Measurements from ENCODE around the gene MITF.

MITF gene

GRCh38 chr3:69938931-69939330 lies 199.7 kb downstream of the MITF start:
- H2AK5ac ChIP-seq (ENCODE audit: low read length, severe bottlenecking): peak overlapping the region; percentile 84
- 96% methylated on average over 3 of the region's 3 CpGs for WGBS

GRCh38 chr3:69941037-69941436 lies 201.8 kb downstream of the MITF start:
- Histone ChIP-seq H3K36me3 (ENCODE audit: control insufficient read depth in 1 of 2, insufficient read depth in 2 of 2, low read depth in 1 of 2, low read length in 2 of 2) (peaks cover 14 to 29% of the 10 kb centered on the region in 2 experiments), H4K8ac (ENCODE audit: low read length) (no peak overlapping the region), H3K4ac (ENCODE audit: low read depth in 1 of 2, low read length in 2 of 2) (no peak overlapping the region), H2AFZ (ENCODE audit: low read depth, low read length) (no peak overlapping the region), H3K18ac (ENCODE audit: low read depth in 1 of 2, low read length in 2 of 2) (no peak overlapping the region), H2AK5ac (ENCODE audit: low read length, severe bottlenecking) (no peak overlapping the region), H3K9ac (ENCODE audit: low read length) (no peak overlapping the region), H3K23ac (ENCODE audit: low read length in 2 of 2) (no peak overlapping the region), H3K14ac (ENCODE audit: low read length in 2 of 2) (no peak overlapping the region), H4K91ac (ENCODE audit: low read length) (no peak overlapping the region), H3K27me3 (ENCODE audit: control insufficient read depth in 1 of 2, insufficient read depth in 1 of 2, low read length in 2 of 2) (no peaks in the 10 kb centered on the region), H2BK12ac (ENCODE audit: low read length in 2 of 2) (no peak overlapping the region), H3K9me3 (ENCODE audit: control insufficient read depth, low read length) (no peaks in the 10 kb centered on the region), H3K27ac (ENCODE audit: low read length, poor library complexity, severe bottlenecking) (peak overlapping the region; percentile 35), H3K4me2 (ENCODE audit: low read length, poor library complexity, severe bottlenecking) (no peak overlapping the region), H2BK15ac (ENCODE audit: low read depth, poor library complexity, severe bottlenecking) (no peak overlapping the region), H3K4me3 (ENCODE audit: insufficient read depth in 1 of 2, low read depth in 1 of 2, low read length in 2 of 2) (no peak overlapping the region), H3K79me1 (replicated peaks; ENCODE audit: low read length, poor library complexity, severe bottlenecking) (peaks cover 28% of the 10 kb centered on the region), H3K4me1 (ENCODE audit: control insufficient read depth, insufficient read depth, low read depth, low read length) (peaks cover 1% of the 10 kb centered on the region), H2BK5ac (ENCODE audit: low read depth, low read length, poor library complexity, severe bottlenecking) (no peak overlapping the region), H2BK120ac (ENCODE audit: low read depth, low read length) (no peak overlapping the region)
- WGBS: 100% methylated on average over 2 of the region's 3 CpGs
- peak; percentile 21 for DNase-seq

More at GRCh38 chr3:69938931-69939330, 199.7 kb downstream of the MITF start:
- no peak overlapping the region for H3K4me2 ChIP-seq (ENCODE audit: low read length, poor library complexity, severe bottlenecking)
- no peak overlapping the region for H3K4ac ChIP-seq (ENCODE audit: low read depth in 1 of 2, low read length in 2 of 2)
- H3K4me3 ChIP-seq (ENCODE audit: insufficient read depth in 1 of 2, low read depth in 1 of 2, low read length in 2 of 2): no peak overlapping the region
- H3K4me1 ChIP-seq (ENCODE audit: control insufficient read depth, insufficient read depth, low read depth, low read length): peaks cover 2% of the 10 kb centered on the region
- no peak overlapping the region for H4K8ac ChIP-seq (ENCODE audit: low read length)
- H2BK15ac ChIP-seq (ENCODE audit: low read depth, poor library complexity, severe bottlenecking): no peak overlapping the region
- H2BK12ac ChIP-seq (ENCODE audit: low read length in 2 of 2): no peak overlapping the region
- no peak overlapping the region for H3K27ac ChIP-seq (ENCODE audit: low read length, poor library complexity, severe bottlenecking)
- no peak overlapping the region for H2AFZ ChIP-seq (ENCODE audit: low read depth, low read length)
- no peak overlapping the region for H3K18ac ChIP-seq (ENCODE audit: low read depth in 1 of 2, low read length in 2 of 2)
- H3K27me3 ChIP-seq (ENCODE audit: control insufficient read depth in 1 of 2, insufficient read depth in 1 of 2, low read length in 2 of 2): no peaks in the 10 kb centered on the region
- H3K9me3 ChIP-seq (ENCODE audit: control insufficient read depth, low read length): no peaks in the 10 kb centered on the region
- no peak overlapping the region for H2BK5ac ChIP-seq (ENCODE audit: low read depth, low read length, poor library complexity, severe bottlenecking)
- H3K36me3 ChIP-seq (ENCODE audit: control insufficient read depth in 1 of 2, insufficient read depth in 2 of 2, low read depth in 1 of 2, low read length in 2 of 2): peaks cover 10 to 29% of the 10 kb centered on the region in 2 experiments
- H3K23ac ChIP-seq (ENCODE audit: low read length in 2 of 2): no peak overlapping the region
- H3K9ac ChIP-seq (ENCODE audit: low read length): no peak overlapping the region
- H3K14ac ChIP-seq (ENCODE audit: low read length in 2 of 2): no peak overlapping the region
- peaks cover 19% of the 10 kb centered on the region for H3K79me1 ChIP-seq (replicated peaks; ENCODE audit: low read length, poor library complexity, severe bottlenecking)
- no peak overlapping the region for H4K91ac ChIP-seq (ENCODE audit: low read length)
- DNase-seq: no peak
- no peak overlapping the region for H2BK120ac ChIP-seq (ENCODE audit: low read depth, low read length)

GRCh38 chr3:69941439-69942176 lies 202.3 kb downstream of the MITF start:
- H3K27ac ChIP-seq (ENCODE audit: low read length, poor library complexity, severe bottlenecking): peak overlapping the region; percentile 84
- no peak overlapping the region for H3K4me3 ChIP-seq (ENCODE audit: insufficient read depth in 1 of 2, low read depth in 1 of 2, low read length in 2 of 2)
- H4K8ac ChIP-seq (ENCODE audit: low read length): no peak overlapping the region
- H3K18ac ChIP-seq (ENCODE audit: low read depth in 1 of 2, low read length in 2 of 2): no peak overlapping the region
- H4K91ac ChIP-seq (ENCODE audit: low read length): no peak overlapping the region
- H3K14ac ChIP-seq (ENCODE audit: low read length in 2 of 2): no peak overlapping the region
- H3K9me3 ChIP-seq (ENCODE audit: control insufficient read depth, low read length): no peaks in the 10 kb centered on the region
- DNase-seq: peak; percentile 42
- H2BK120ac ChIP-seq (ENCODE audit: low read depth, low read length): no peak overlapping the region
- H3K27me3 ChIP-seq (ENCODE audit: control insufficient read depth in 1 of 2, insufficient read depth in 1 of 2, low read length in 2 of 2): no peaks in the 10 kb centered on the region
- no peak overlapping the region for H3K9ac ChIP-seq (ENCODE audit: low read length)
- no peak overlapping the region for H2BK12ac ChIP-seq (ENCODE audit: low read length in 2 of 2)
- WGBS: 94% methylated on average over 3 of the region's 3 CpGs
- H3K4ac ChIP-seq (ENCODE audit: low read depth in 1 of 2, low read length in 2 of 2): no peak overlapping the region
- H3K4me2 ChIP-seq (ENCODE audit: low read length, poor library complexity, severe bottlenecking): no peak overlapping the region
- H2AFZ ChIP-seq (ENCODE audit: low read depth, low read length): no peak overlapping the region
- H2BK15ac ChIP-seq (ENCODE audit: low read depth, poor library complexity, severe bottlenecking): no peak overlapping the region
- H3K4me1 ChIP-seq (ENCODE audit: control insufficient read depth, insufficient read depth, low read depth, low read length): peaks cover 1% of the 10 kb centered on the region
- no peak overlapping the region for H3K23ac ChIP-seq (ENCODE audit: low read length in 2 of 2)
- H2BK5ac ChIP-seq (ENCODE audit: low read depth, low read length, poor library complexity, severe bottlenecking): no peak overlapping the region
- H2AK5ac ChIP-seq (ENCODE audit: low read length, severe bottlenecking): no peak overlapping the region
- peaks cover 14 to 29% of the 10 kb centered on the region in 2 experiments for H3K36me3 ChIP-seq (ENCODE audit: control insufficient read depth in 1 of 2, insufficient read depth in 2 of 2, low read depth in 1 of 2, low read length in 2 of 2)
- peaks cover 33% of the 10 kb centered on the region for H3K79me1 ChIP-seq (replicated peaks; ENCODE audit: low read length, poor library complexity, severe bottlenecking)

- peaks cover 33% of the 10 kb centered on the region for H3K79me1 ChIP-seq (replicated peaks; ENCODE audit: low read length, poor library complexity, severe bottlenecking)
- no peak overlapping the region for H2BK5ac ChIP-seq (ENCODE audit: low read depth, low read length, poor library complexity, severe bottlenecking)
- DNase-seq: no peak
- no peak overlapping the region for H2BK120ac ChIP-seq (ENCODE audit: low read depth, low read length)
- H3K9me3 ChIP-seq (ENCODE audit: control insufficient read depth, low read length): no peaks in the 10 kb centered on the region
- H3K18ac ChIP-seq (ENCODE audit: low read depth in 1 of 2, low read length in 2 of 2): no peak overlapping the region
- H2AFZ ChIP-seq (ENCODE audit: low read depth, low read length): no peak overlapping the region
- no peak overlapping the region for H2BK15ac ChIP-seq (ENCODE audit: low read depth, poor library complexity, severe bottlenecking)
- H3K27ac ChIP-seq (ENCODE audit: low read length, poor library complexity, severe bottlenecking): no peak overlapping the region
- no peak overlapping the region for H3K14ac ChIP-seq (ENCODE audit: low read length in 2 of 2)
- H2BK12ac ChIP-seq (ENCODE audit: low read length in 2 of 2): no peak overlapping the region
- H3K4me3 ChIP-seq (ENCODE audit: insufficient read depth in 1 of 2, low read depth in 1 of 2, low read length in 2 of 2): no peak overlapping the region
- H2AK5ac ChIP-seq (ENCODE audit: low read length, severe bottlenecking): no peak overlapping the region
- no peak overlapping the region for H3K23ac ChIP-seq (ENCODE audit: low read length in 2 of 2)
- no peak overlapping the region for H4K91ac ChIP-seq (ENCODE audit: low read length)
- H3K4me2 ChIP-seq (ENCODE audit: low read length, poor library complexity, severe bottlenecking): no peak overlapping the region
- peaks cover 11 to 38% of the 10 kb centered on the region in 2 experiments for H3K36me3 ChIP-seq (ENCODE audit: control insufficient read depth in 1 of 2, insufficient read depth in 2 of 2, low read depth in 1 of 2, low read length in 2 of 2)
- H4K8ac ChIP-seq (ENCODE audit: low read length): no peak overlapping the region
- H3K4ac ChIP-seq (ENCODE audit: low read depth in 1 of 2, low read length in 2 of 2): no peak overlapping the region
- peaks cover 1% of the 10 kb centered on the region for H3K4me1 ChIP-seq (ENCODE audit: control insufficient read depth, insufficient read depth, low read depth, low read length)
- 64% methylated on average over 3 of the region's 3 CpGs for WGBS
- H3K27me3 ChIP-seq (ENCODE audit: control insufficient read depth in 1 of 2, insufficient read depth in 1 of 2, low read length in 2 of 2): no peaks in the 10 kb centered on the region
- H3K9ac ChIP-seq (ENCODE audit: low read length): no peak overlapping the region
Observed at GRCh38 chr3:69944931-69945493, 205.7 kb downstream of the MITF start.
